WTC11 (cell line): ENCODE data around the gene FAM240A. TPM values are rescaled to one million over a fixed set of nuclear protein-coding genes. Genes with fewer than 3 reads are reported as not detected.

Source experiments
- ATAC-seq: fragments of 200-7000 bp; cut with Tn5 transposase; 2 replicates; pipeline ENCODE4 v1.10.0; 2021; ENCODE audit warnings: mild to moderate bottlenecking, moderate library complexity
- CTCF ChIA-PET: fragments of 300-600 bp; sonication (Branson Sonifier 250); formaldehyde crosslinking; loops from one replicate; lab custom pipeline; 2021; ENCODE audit warnings: antibody characterized with exemption; lab: Charles Lee
- POLR2A ChIA-PET: fragments of 350-600 bp; sonication (Branson Sonifier 250); formaldehyde crosslinking; loops from one replicate; lab custom pipeline; 2021; ENCODE audit warnings: antibody characterized with exemption; lab: Charles Lee
- DNase-seq: peaks from one replicate; pipeline ENCODE4 v3.0.0; 2021; ENCODE audit warnings: low spot score
- H3K27ac Mint-ChIP-seq: 2 replicates; pipeline ENCODE4 v1.8.0; 2021; ENCODE audit warnings: mixed read lengths
- H3K27me3 Mint-ChIP-seq: 2 replicates; pipeline ENCODE4 v1.8.0; 2021; ENCODE audit warnings: low read depth, mild to moderate bottlenecking, moderate library complexity, mixed read lengths
- H3K36me3 Mint-ChIP-seq: 2 replicates; pipeline ENCODE4 v1.8.0; 2021; ENCODE audit warnings: mixed read lengths
- H3K4me1 Mint-ChIP-seq: 2 replicates; pipeline ENCODE4 v1.8.0; 2022; ENCODE audit warnings: mixed read lengths
- H3K4me3 Mint-ChIP-seq: 2 replicates; pipeline ENCODE4 v1.8.0; 2021; ENCODE audit warnings: mild to moderate bottlenecking, moderate library complexity, mixed read lengths
- H3K9me3 Mint-ChIP-seq: 2 replicates; pipeline ENCODE4 v1.8.0; 2021; ENCODE audit warnings: mixed read lengths
- ATF2 ChIP-seq: sonication (generic); formaldehyde crosslinking; IDR thresholded peaks from 2 replicates; pipeline ENCODE4 v1.8.1; 2022; ENCODE audit warnings: low read depth, missing genetic modification reagents, borderline replicate concordance
- ERG ChIP-seq: fragments of 250-450 bp; sonication (Bioruptor Pico); IDR thresholded peaks from 2 replicates; pipeline ENCODE4 v1.8.0; 2021; ENCODE audit warnings: mild to moderate bottlenecking
- FOXJ3 ChIP-seq: sonication (generic); formaldehyde crosslinking; IDR thresholded peaks from 2 replicates; pipeline ENCODE4 v1.9.0; 2021; ENCODE audit warnings: missing genetic modification reagents, mild to moderate bottlenecking, borderline replicate concordance
- FOXK1 ChIP-seq: sonication (generic); formaldehyde crosslinking; IDR thresholded peaks from 2 replicates; pipeline ENCODE4 v1.8.0; 2022; ENCODE audit warnings: mild to moderate bottlenecking, moderate library complexity, missing genetic modification reagents
- HMGXB4 ChIP-seq: sonication (generic); formaldehyde crosslinking; IDR thresholded peaks from 2 replicates; pipeline ENCODE4 v1.8.1; 2023; ENCODE audit warnings: mild to moderate bottlenecking, moderate library complexity, missing genetic modification reagents
- JUN ChIP-seq: sonication (generic); formaldehyde crosslinking; IDR thresholded peaks from 2 replicates; pipeline ENCODE4 v1.8.0; 2023; ENCODE audit warnings: mild to moderate bottlenecking, missing genetic modification reagents
- MAX ChIP-seq: sonication (generic); formaldehyde crosslinking; IDR thresholded peaks from 2 replicates; pipeline ENCODE4 v1.8.0; 2022; ENCODE audit warnings: mild to moderate bottlenecking, missing genetic modification reagents
- MLX ChIP-seq: sonication (generic); formaldehyde crosslinking; IDR thresholded peaks from 2 replicates; pipeline ENCODE4 v1.8.1; 2023; ENCODE audit warnings: mild to moderate bottlenecking, missing genetic modification reagents, moderate library complexity
- NFYB ChIP-seq: sonication (generic); formaldehyde crosslinking; conservative IDR thresholded peaks from 2 replicates; pipeline ENCODE4 v1.8.0; 2022; ENCODE audit warnings: low read depth, missing genetic modification reagents
- NR2C2 ChIP-seq: sonication (generic); formaldehyde crosslinking; IDR thresholded peaks from 2 replicates; pipeline ENCODE4 v1.8.0; 2022; ENCODE audit warnings: mild to moderate bottlenecking, missing genetic modification reagents
- PRRX2 ChIP-seq: fragments of 250-450 bp; sonication (Bioruptor Pico); IDR thresholded peaks from 2 replicates; pipeline ENCODE4 v1.8.0; 2021; ENCODE audit warnings: mild to moderate bottlenecking
- SOX15 ChIP-seq: fragments of 250-450 bp; sonication (Bioruptor Pico); IDR thresholded peaks from 2 replicates; pipeline ENCODE4 v1.9.0; 2021; ENCODE audit warnings: mild to moderate bottlenecking
- TEAD4 ChIP-seq: sonication (generic); formaldehyde crosslinking; IDR thresholded peaks from 2 replicates; pipeline ENCODE4 v1.8.0; 2022; ENCODE audit warnings: mild to moderate bottlenecking, missing genetic modification reagents
- ZBTB21 ChIP-seq: sonication (generic); formaldehyde crosslinking; IDR thresholded peaks from 2 replicates; pipeline ENCODE4 v1.8.1; 2023; ENCODE audit warnings: mild to moderate bottlenecking, missing genetic modification reagents, borderline replicate concordance
- ZMAT4 ChIP-seq: fragments of 250-450 bp; sonication (Bioruptor Pico); IDR thresholded peaks from 2 replicates; pipeline ENCODE4 v1.9.0; 2021; ENCODE audit warnings: mild to moderate bottlenecking
- ZNF425 ChIP-seq: fragments of 250-450 bp; sonication (Bioruptor Pico); conservative IDR thresholded peaks from 2 replicates; pipeline ENCODE4 v1.9.0; 2021; ENCODE audit warnings: mild to moderate bottlenecking
- ZNF512 ChIP-seq: sonication (generic); formaldehyde crosslinking; IDR thresholded peaks from 2 replicates; pipeline ENCODE4 v1.8.1; 2022; ENCODE audit warnings: missing genetic modification reagents, borderline replicate concordance
- total RNA-seq: library from RNA; stranded (reverse); gene quantifications from 3 replicates; pipeline ENCODE4 v1.2.3, GENCODE V29; 2021
- TF ChIP-seq, protein P1 (sequence below): sonication (generic); formaldehyde crosslinking; IDR thresholded peaks from 2 replicates; pipeline ENCODE4 v1.8.0; 2022; ENCODE audit warnings: missing genetic modification reagents
- TF ChIP-seq, protein P2 (sequence below): sonication (generic); formaldehyde crosslinking; IDR thresholded peaks from 2 replicates; pipeline ENCODE4 v1.8.0; 2022; ENCODE audit warnings: mild to moderate bottlenecking, missing genetic modification reagents
- TF ChIP-seq, protein P3 (sequence below): sonication (generic); formaldehyde crosslinking; IDR thresholded peaks from 2 replicates; pipeline ENCODE4 v1.8.1; 2023; ENCODE audit warnings: mild to moderate bottlenecking, missing genetic modification reagents

The FAM240A gene
- total RNA-seq, 1 experiment from 2014 or later: 0.13 TPM

GRCh38 chr3:46632792-46633191, 20.5 kb downstream of the FAM240A start:
- Mint-ChIP-seq H3K4me3 (no peak overlapping the region), H3K27ac (no peak overlapping the region; the same call in 1 of the 2 replicates), H3K27me3 (no peaks in the 10 kb centered on the region; the same call in 1 of the 2 replicates), H3K4me1 (peaks cover 32% of the 10 kb centered on the region), H3K9me3 (peaks cover 3% of the 10 kb centered on the region), H3K36me3 (no peaks in the 10 kb centered on the region)
- DNase-seq (no peak), ATAC-seq (no peak)
- CTCF ChIA-PET: interaction anchor here (0.7 to 4.8 kb wide), 7 partner anchors 33 to 183 kb away, joined by 3 to 70 read pairs (median 3); partner anchors contain the start of genes PRSS50 and RTP3
- TF ChIP-seq FOXJ3 (CRISPR knock-in tag): no peak
- no peak for TF ChIP-seq ERG (CRISPR knock-in tag)
- no peak for TF ChIP-seq ATF2 (CRISPR knock-in tag)
- TF ChIP-seq ZNF512: no peak
- TF ChIP-seq JUN (CRISPR knock-in tag): no peak
- no peak for TF ChIP-seq ZMAT4 (CRISPR knock-in tag)
- no peak for TF ChIP-seq TEAD4
- TF ChIP-seq, protein P1, sequence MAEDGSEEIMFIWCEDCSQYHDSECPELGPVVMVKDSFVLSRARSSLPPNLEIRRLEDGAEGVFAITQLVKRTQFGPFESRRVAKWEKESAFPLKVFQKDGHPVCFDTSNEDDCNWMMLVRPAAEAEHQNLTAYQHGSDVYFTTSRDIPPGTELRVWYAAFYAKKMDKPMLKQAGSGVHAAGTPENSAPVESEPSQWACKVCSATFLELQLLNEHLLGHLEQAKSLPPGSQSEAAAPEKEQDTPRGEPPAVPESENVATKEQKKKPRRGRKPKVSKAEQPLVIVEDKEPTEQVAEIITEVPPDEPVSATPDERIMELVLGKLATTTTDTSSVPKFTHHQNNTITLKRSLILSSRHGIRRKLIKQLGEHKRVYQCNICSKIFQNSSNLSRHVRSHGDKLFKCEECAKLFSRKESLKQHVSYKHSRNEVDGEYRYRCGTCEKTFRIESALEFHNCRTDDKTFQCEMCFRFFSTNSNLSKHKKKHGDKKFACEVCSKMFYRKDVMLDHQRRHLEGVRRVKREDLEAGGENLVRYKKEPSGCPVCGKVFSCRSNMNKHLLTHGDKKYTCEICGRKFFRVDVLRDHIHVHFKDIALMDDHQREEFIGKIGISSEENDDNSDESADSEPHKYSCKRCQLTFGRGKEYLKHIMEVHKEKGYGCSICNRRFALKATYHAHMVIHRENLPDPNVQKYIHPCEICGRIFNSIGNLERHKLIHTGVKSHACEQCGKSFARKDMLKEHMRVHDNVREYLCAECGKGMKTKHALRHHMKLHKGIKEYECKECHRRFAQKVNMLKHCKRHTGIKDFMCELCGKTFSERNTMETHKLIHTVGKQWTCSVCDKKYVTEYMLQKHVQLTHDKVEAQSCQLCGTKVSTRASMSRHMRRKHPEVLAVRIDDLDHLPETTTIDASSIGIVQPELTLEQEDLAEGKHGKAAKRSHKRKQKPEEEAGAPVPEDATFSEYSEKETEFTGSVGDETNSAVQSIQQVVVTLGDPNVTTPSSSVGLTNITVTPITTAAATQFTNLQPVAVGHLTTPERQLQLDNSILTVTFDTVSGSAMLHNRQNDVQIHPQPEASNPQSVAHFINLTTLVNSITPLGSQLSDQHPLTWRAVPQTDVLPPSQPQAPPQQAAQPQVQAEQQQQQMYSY (CRISPR knock-in tag): no peak
- TF ChIP-seq, protein P2, sequence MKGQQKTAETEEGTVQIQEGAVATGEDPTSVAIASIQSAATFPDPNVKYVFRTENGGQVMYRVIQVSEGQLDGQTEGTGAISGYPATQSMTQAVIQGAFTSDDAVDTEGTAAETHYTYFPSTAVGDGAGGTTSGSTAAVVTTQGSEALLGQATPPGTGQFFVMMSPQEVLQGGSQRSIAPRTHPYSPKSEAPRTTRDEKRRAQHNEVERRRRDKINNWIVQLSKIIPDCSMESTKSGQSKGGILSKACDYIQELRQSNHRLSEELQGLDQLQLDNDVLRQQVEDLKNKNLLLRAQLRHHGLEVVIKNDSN: no peak
- TF ChIP-seq NFYB (CRISPR knock-in tag): no peak
- TF ChIP-seq SOX15 (CRISPR knock-in tag): no peak
- TF ChIP-seq HMGXB4 (CRISPR knock-in tag): no peak
- TF ChIP-seq, protein P3, sequence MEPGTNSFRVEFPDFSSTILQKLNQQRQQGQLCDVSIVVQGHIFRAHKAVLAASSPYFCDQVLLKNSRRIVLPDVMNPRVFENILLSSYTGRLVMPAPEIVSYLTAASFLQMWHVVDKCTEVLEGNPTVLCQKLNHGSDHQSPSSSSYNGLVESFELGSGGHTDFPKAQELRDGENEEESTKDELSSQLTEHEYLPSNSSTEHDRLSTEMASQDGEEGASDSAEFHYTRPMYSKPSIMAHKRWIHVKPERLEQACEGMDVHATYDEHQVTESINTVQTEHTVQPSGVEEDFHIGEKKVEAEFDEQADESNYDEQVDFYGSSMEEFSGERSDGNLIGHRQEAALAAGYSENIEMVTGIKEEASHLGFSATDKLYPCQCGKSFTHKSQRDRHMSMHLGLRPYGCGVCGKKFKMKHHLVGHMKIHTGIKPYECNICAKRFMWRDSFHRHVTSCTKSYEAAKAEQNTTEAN (CRISPR knock-in tag): no peak
- no peak for TF ChIP-seq FOXK1 (CRISPR knock-in tag)
- TF ChIP-seq ZNF425 (CRISPR knock-in tag): no peak
- no peak for TF ChIP-seq PRRX2
- TF ChIP-seq MAX (CRISPR knock-in tag): no peak
- TF ChIP-seq NR2C2 (CRISPR knock-in tag): no peak
- TF ChIP-seq ZBTB21 (CRISPR knock-in tag): no peak
- TF ChIP-seq MLX (CRISPR knock-in tag): no peak
- POLR2A ChIA-PET: no interaction called here
